Activated naive CD8-positive, alpha-beta T cell treated with anti-CD3 and anti-CD28 coated beads, Interleukin-2, amount 50 U/mL, for 24 hours (primary cell): ENCODE measurements around the gene FAHD2B.
"Not testable (repeated sequence)": the region's sequence is repeated elsewhere in the genome, so short reads cannot be mapped to it uniquely, and the experiment has no call there.

Experiments
- ATAC-seq: fragments of 150-1000 bp; cut with Tn5 transposase; one replicate; pipeline ENCODE4 v1.10.0; 2021
- DNase-seq: peaks from one replicate; pipeline ENCODE4 v3.0.0; 2021
- H3K27ac Mint-ChIP-seq: one replicate; pipeline ENCODE4 v1.8.0; 2021; ENCODE audit warnings: mild to moderate bottlenecking, mixed read lengths
- H3K27me3 Mint-ChIP-seq: one replicate; pipeline ENCODE4 v1.8.0; 2021; ENCODE audit warnings: mixed read lengths
- H3K36me3 Mint-ChIP-seq: one replicate; pipeline ENCODE4 v1.8.0; 2021; ENCODE audit warnings: low read depth, mixed read lengths
- H3K4me1 Mint-ChIP-seq: one replicate; pipeline ENCODE4 v1.8.0; 2021; ENCODE audit warnings: mixed read lengths
- H3K4me3 Mint-ChIP-seq: one replicate; pipeline ENCODE4 v1.8.0; 2021; ENCODE audit warnings: mild to moderate bottlenecking, moderate library complexity, mixed read lengths
- H3K9me3 Mint-ChIP-seq: one replicate; pipeline ENCODE4 v1.8.0; 2021; ENCODE audit warnings: mixed read lengths

The FAHD2B gene

GRCh38 chr2:97085093-97085492, 9.6 kb downstream of the FAHD2B start:
- not testable (repeated sequence) for H3K27ac Mint-ChIP-seq, H3K36me3 Mint-ChIP-seq, H3K9me3 Mint-ChIP-seq, DNase-seq, H3K4me1 Mint-ChIP-seq, H3K27me3 Mint-ChIP-seq, H3K4me3 Mint-ChIP-seq
- peak; percentile 95 for ATAC-seq

- not testable (repeated sequence) for H3K27ac Mint-ChIP-seq, H3K4me1 Mint-ChIP-seq, DNase-seq, H3K9me3 Mint-ChIP-seq, H3K4me3 Mint-ChIP-seq, ATAC-seq, H3K27me3 Mint-ChIP-seq, H3K36me3 Mint-ChIP-seq
Measured at GRCh38 chr2:97083516-97083915, 11.2 kb downstream of the FAHD2B start.

GRCh38 chr2:97082206-97082605, 12.5 kb downstream of the FAHD2B start:
- H3K4me1 Mint-ChIP-seq, H3K27ac Mint-ChIP-seq, ATAC-seq, DNase-seq, H3K9me3 Mint-ChIP-seq, H3K36me3 Mint-ChIP-seq, H3K27me3 Mint-ChIP-seq, H3K4me3 Mint-ChIP-seq: not testable (repeated sequence)

GRCh38 chr2:97080855-97081254, 13.8 kb downstream of the FAHD2B start:
- H3K27ac Mint-ChIP-seq, H3K4me3 Mint-ChIP-seq, H3K36me3 Mint-ChIP-seq, DNase-seq, H3K27me3 Mint-ChIP-seq, H3K9me3 Mint-ChIP-seq, ATAC-seq, H3K4me1 Mint-ChIP-seq: not testable (repeated sequence)

GRCh38 chr2:97077213-97077612, 17.5 kb downstream of the FAHD2B start:
- not testable (repeated sequence) for H3K4me3 Mint-ChIP-seq, ATAC-seq, DNase-seq, H3K9me3 Mint-ChIP-seq, H3K36me3 Mint-ChIP-seq, H3K27me3 Mint-ChIP-seq, H3K4me1 Mint-ChIP-seq, H3K27ac Mint-ChIP-seq

- H3K4me1 Mint-ChIP-seq, DNase-seq, H3K36me3 Mint-ChIP-seq, H3K4me3 Mint-ChIP-seq, H3K9me3 Mint-ChIP-seq, ATAC-seq, H3K27ac Mint-ChIP-seq: not testable (repeated sequence)
- peaks cover 13% of the 10 kb centered on the region for H3K27me3 Mint-ChIP-seq
Measured at GRCh38 chr2:97070915-97071314, 23.8 kb downstream of the FAHD2B start.

- H3K27me3 Mint-ChIP-seq = peaks cover 13% of the 10 kb centered on the region
Measured at GRCh38 chr2:97068722-97069121, 26.0 kb downstream of the FAHD2B start.

GRCh38 chr2:97068074-97068473, 26.6 kb downstream of the FAHD2B start:
- Mint-ChIP-seq H3K27ac (no peak overlapping the region), H3K36me3 (no peaks in the 10 kb centered on the region), H3K27me3 (peaks cover 13% of the 10 kb centered on the region), H3K4me1 (no peaks in the 10 kb centered on the region), H3K9me3 (no peaks in the 10 kb centered on the region), H3K4me3 (no peak overlapping the region)
- ATAC-seq = no peak
- DNase-seq = no peak

More at GRCh38 chr2:97068722-97069121, 26.0 kb downstream of the FAHD2B start:
- not testable (repeated sequence) for H3K4me3 Mint-ChIP-seq, H3K36me3 Mint-ChIP-seq, ATAC-seq, DNase-seq, H3K9me3 Mint-ChIP-seq, H3K27ac Mint-ChIP-seq, H3K4me1 Mint-ChIP-seq

GRCh38 chr2:97067279-97068004, 27.2 kb downstream of the FAHD2B start:
- H3K36me3 Mint-ChIP-seq = no peaks in the 10 kb centered on the region
- no peak overlapping the region for H3K4me3 Mint-ChIP-seq
- no peaks in the 10 kb centered on the region for H3K9me3 Mint-ChIP-seq
- H3K27ac Mint-ChIP-seq = no peak overlapping the region
- ATAC-seq (no peak), DNase-seq (no peak)
- no peaks in the 10 kb centered on the region for H3K4me1 Mint-ChIP-seq
- H3K27me3 Mint-ChIP-seq = peaks cover 16% of the 10 kb centered on the region

- H3K36me3 Mint-ChIP-seq, H3K9me3 Mint-ChIP-seq, ATAC-seq, H3K4me1 Mint-ChIP-seq, H3K4me3 Mint-ChIP-seq, DNase-seq, H3K27ac Mint-ChIP-seq: not testable (repeated sequence)
- H3K27me3 Mint-ChIP-seq = peaks cover 16% of the 10 kb centered on the region
Measured at GRCh38 chr2:97066030-97066429, 28.7 kb downstream of the FAHD2B start.

- H3K9me3 Mint-ChIP-seq, H3K4me1 Mint-ChIP-seq, H3K4me3 Mint-ChIP-seq, H3K36me3 Mint-ChIP-seq, H3K27me3 Mint-ChIP-seq, DNase-seq, ATAC-seq, H3K27ac Mint-ChIP-seq: not testable (repeated sequence)
Measured at GRCh38 chr2:97062020-97062419, 32.7 kb downstream of the FAHD2B start.

- ATAC-seq, H3K4me1 Mint-ChIP-seq, H3K4me3 Mint-ChIP-seq, DNase-seq, H3K27me3 Mint-ChIP-seq, H3K36me3 Mint-ChIP-seq, H3K27ac Mint-ChIP-seq, H3K9me3 Mint-ChIP-seq: not testable (repeated sequence)
Measured at GRCh38 chr2:97059782-97060181, 34.9 kb downstream of the FAHD2B start.

- H3K4me1 Mint-ChIP-seq, H3K27me3 Mint-ChIP-seq, H3K4me3 Mint-ChIP-seq, H3K36me3 Mint-ChIP-seq, H3K9me3 Mint-ChIP-seq, DNase-seq, H3K27ac Mint-ChIP-seq, ATAC-seq: not testable (repeated sequence)
Measured at GRCh38 chr2:97056150-97056549, 38.5 kb downstream of the FAHD2B start.

GRCh38 chr2:97050032-97050431, 44.6 kb downstream of the FAHD2B start:
- not testable (repeated sequence) for H3K4me1 Mint-ChIP-seq, H3K4me3 Mint-ChIP-seq, H3K9me3 Mint-ChIP-seq, DNase-seq, H3K27ac Mint-ChIP-seq, ATAC-seq, H3K36me3 Mint-ChIP-seq, H3K27me3 Mint-ChIP-seq

- not testable (repeated sequence) for DNase-seq, H3K4me3 Mint-ChIP-seq, H3K9me3 Mint-ChIP-seq, H3K4me1 Mint-ChIP-seq, H3K36me3 Mint-ChIP-seq, H3K27me3 Mint-ChIP-seq
- peak; percentile 63 for ATAC-seq
- peak overlapping the region; percentile 39 for H3K27ac Mint-ChIP-seq
Measured at GRCh38 chr2:97048448-97048847, 46.2 kb downstream of the FAHD2B start.

- not testable (repeated sequence) for DNase-seq, H3K4me3 Mint-ChIP-seq, H3K9me3 Mint-ChIP-seq, ATAC-seq, H3K27ac Mint-ChIP-seq, H3K4me1 Mint-ChIP-seq, H3K27me3 Mint-ChIP-seq, H3K36me3 Mint-ChIP-seq
Measured at GRCh38 chr2:97046676-97047075, 48.0 kb downstream of the FAHD2B start.
